ENCODE data around the gene ZRANB1.
"Not testable (repeated sequence)": the region's sequence is repeated elsewhere in the genome, so short reads cannot be mapped to it uniquely, and the experiment has no call there.

The ZRANB1 gene

GRCh38 chr10:124941823-124942222 is at the start of gene ZRANB1:
Gene ZRANB1, plus strand, starts transcription at chr10:124942123. Its CDS starts 371 bp downstream, at chr10:124942494.
- DNase-seq = no peak

GRCh38 chr10:124892905-124893304 is 49.0 kb upstream of the ZRANB1 start:
- DNase-seq = no peak

GRCh38 chr10:124894569-124895215 is 47.2 kb upstream of the ZRANB1 start:
- DNase-seq = no peak

- no peak for DNase-seq
These were observed 45.2 kb upstream of the ZRANB1 start for GRCh38 chr10:124896751-124897150.

GRCh38 chr10:124898471-124898870 is 43.5 kb upstream of the ZRANB1 start:
- DNase-seq = no peak

GRCh38 chr10:124899151-124899550 is 42.8 kb upstream of the ZRANB1 start:
- no peak for DNase-seq

- DNase-seq = no peak
These were observed 39.5 kb upstream of the ZRANB1 start for GRCh38 chr10:124902462-124902861.

- DNase-seq = no peak
These were observed 38.8 kb upstream of the ZRANB1 start for GRCh38 chr10:124903111-124903510.

GRCh38 chr10:124904796-124905195 is 37.1 kb upstream of the ZRANB1 start:
- no peak for DNase-seq

- DNase-seq = no peak
These were observed 35.3 kb upstream of the ZRANB1 start for GRCh38 chr10:124906551-124907001.

- no peak for DNase-seq
These were observed 32.4 kb upstream of the ZRANB1 start for GRCh38 chr10:124909563-124909962.

GRCh38 chr10:124911124-124912067 is 30.5 kb upstream of the ZRANB1 start:
- no peak for DNase-seq

GRCh38 chr10:124912101-124912886 is 29.6 kb upstream of the ZRANB1 start:
- no peak for DNase-seq

- DNase-seq = no peak
These were observed 28.8 kb upstream of the ZRANB1 start for GRCh38 chr10:124913167-124913566.

- not testable (repeated sequence) for DNase-seq
These were observed 27.5 kb upstream of the ZRANB1 start for GRCh38 chr10:124914398-124914797.

GRCh38 chr10:124916098-124916584 is 25.8 kb upstream of the ZRANB1 start:
- DNase-seq = no peak

- DNase-seq = peak; percentile 66
These were observed 25.1 kb upstream of the ZRANB1 start for GRCh38 chr10:124916585-124917427.

GRCh38 chr10:124917428-124918190 is 24.3 kb upstream of the ZRANB1 start:
- no peak for DNase-seq

- no peak for DNase-seq
These were observed 23.6 kb upstream of the ZRANB1 start for GRCh38 chr10:124918191-124918830.

- no peak for DNase-seq
These were observed 23.0 kb upstream of the ZRANB1 start for GRCh38 chr10:124918906-124919305.

- DNase-seq = no peak
These were observed 20.7 kb upstream of the ZRANB1 start for GRCh38 chr10:124921261-124921660.
